ENCODE measurements around the gene ZFX. TPM values are rescaled to one million over a fixed set of nuclear protein-coding genes. Genes with fewer than 3 reads are reported as not detected.
A peak's percentile ranks its signal among the peaks of the same experiment; 100 is the strongest.

Gene ZFX
- total RNA-seq, 3 donors from 2014 or later, result 32.7 to 65.1 (median 41.7) TPM

DNA sequence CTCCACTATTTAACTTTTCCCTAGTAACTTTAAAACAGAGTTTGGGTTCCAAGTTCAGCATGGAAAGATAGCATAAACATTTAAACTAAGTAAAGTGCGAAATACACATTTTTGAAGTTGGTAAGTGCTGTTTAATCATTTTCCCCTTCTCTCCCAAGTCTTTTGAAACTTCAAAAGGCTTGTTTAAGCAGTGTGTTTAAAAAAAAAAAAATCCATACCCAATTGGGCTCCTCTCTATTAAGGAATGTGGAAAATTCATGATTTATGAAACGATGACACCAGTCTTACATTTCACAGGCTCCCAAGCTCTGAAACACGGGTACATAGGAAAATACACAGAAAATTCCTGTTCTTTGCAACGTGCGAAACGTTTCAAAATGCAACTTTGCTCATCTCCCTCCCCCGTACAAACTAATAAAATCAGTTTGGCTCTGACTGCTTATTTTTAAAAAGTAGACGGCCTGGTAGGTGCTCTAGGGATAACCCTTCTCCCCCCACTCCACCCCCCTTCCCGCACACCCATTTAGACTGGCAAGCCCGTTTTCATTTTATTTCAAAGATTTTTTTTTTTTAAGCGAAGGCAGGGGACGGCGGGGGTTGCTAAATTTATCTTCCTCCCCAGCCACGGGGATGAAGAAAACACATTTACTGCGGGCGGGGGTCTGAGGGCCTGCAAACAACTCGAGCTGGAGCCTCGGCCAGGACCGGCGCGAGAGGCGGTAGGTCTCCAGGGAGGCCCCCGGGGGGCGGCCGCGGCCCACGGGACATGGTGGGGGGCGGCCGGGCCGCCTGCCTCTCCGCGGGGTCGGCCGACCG lies 786 bp upstream of the ZFX start:
- intact Hi-C loops (cut with DNase I, micrococcal nuclease), result no loop called here
- H3K4me3 ChIP-seq, result peak overlapping the region; percentile 42
- peaks cover 5% of the 10 kb centered on the region for H3K4me1 ChIP-seq (ENCODE audit: low read depth)
- no peak for ATAC-seq
- H3K36me3 ChIP-seq (ENCODE audit: low read depth), result no peaks in the 10 kb centered on the region
- TF ChIP-seq CTCF (IDR thresholded peaks at IDR 0.05), result no peak
- no peak for DNase-seq
- no peaks in the 10 kb centered on the region for H3K9me3 ChIP-seq

DNA sequence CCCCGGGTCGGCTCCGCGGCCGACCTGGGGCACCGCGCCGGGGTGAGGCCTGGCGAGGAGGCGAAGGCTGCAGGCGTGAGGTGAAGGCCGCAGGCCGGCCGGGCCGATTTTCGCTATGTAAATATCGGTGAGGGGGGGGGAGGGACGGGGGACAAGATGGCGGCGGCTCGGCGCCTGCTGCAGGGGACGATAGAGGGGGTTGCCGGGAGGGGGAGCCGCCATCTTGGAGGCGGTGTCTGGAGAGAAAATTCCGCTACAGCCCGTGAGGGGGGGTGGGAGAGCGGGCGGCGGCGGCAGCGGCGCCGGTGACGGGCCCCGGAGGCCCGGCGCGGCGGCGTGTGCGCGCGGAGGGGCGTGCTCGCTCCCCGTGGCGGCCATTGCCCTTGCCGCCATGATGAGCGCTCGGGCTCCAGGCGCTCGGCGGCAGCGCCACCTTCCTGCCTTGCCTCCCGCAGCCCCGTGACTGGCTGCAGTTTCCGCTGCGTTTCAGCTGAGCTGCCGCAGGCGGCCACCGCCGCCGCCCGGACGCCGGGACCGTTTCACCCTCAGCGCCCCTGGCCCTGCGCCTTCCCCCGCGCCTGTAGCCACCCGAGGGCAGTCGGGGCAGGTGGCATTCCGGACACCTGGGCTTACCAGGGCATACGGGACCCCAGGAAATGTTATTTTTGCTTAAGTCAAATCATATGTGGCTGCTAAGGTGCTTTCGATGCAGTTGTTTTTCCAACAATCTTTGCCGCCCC lies 692 bp downstream of the ZFX start:
- H3K4me3 ChIP-seq, result peak overlapping the region; percentile 42
- H3K9me3 ChIP-seq, result no peaks in the 10 kb centered on the region
- DNase-seq, result peak; percentile 83 to 95 (median 87)
- intact Hi-C loops (cut with DNase I, micrococcal nuclease), result no loop called here
- no peak for TF ChIP-seq CTCF (IDR thresholded peaks at IDR 0.05)
- peaks cover 5% of the 10 kb centered on the region for H3K4me1 ChIP-seq (ENCODE audit: low read depth)
- H3K36me3 ChIP-seq (ENCODE audit: low read depth), result no peaks in the 10 kb centered on the region
- ATAC-seq, result peak; percentile 89

- ATAC-seq, result no peak
These were observed 1.4 kb downstream of the ZFX start for GRCh38 chrX:24150898-24151297.

DNA sequence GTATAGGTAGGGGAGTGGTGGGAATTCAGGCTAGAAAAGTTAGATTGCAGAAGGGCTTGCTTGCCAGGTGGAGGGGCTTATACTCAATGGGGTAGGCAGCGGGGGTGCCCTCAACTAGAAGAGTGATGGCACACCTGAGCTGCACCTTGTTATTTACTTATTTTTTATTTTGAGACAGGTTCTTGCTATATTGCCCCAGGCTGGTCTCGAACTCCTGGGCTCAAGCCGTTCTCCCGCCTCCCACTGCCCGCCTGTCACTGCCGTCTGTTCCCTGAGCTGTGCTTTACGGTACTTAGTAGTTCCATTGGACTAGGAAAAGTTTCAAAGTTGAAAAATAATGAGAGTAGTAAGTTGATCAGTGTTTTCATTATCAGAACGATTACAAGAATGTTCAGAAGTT lies 2.0 kb downstream of the ZFX start:
- no peak for TF ChIP-seq CTCF (IDR thresholded peaks at IDR 0.05)
- no peak for DNase-seq
- no peaks in the 10 kb centered on the region for H3K36me3 ChIP-seq (ENCODE audit: low read depth)
- peaks cover under 1% of the 10 kb centered on the region for H3K4me1 ChIP-seq (ENCODE audit: low read depth)
- no peak for ATAC-seq
- no peaks in the 10 kb centered on the region for H3K9me3 ChIP-seq
- no peak overlapping the region for H3K4me3 ChIP-seq
- intact Hi-C loops (cut with DNase I, micrococcal nuclease), result no loop called here

More at GRCh38 chrX:24150898-24151297, 1.4 kb downstream of the ZFX start:
- no peak for DNase-seq
- intact Hi-C loops (cut with DNase I, micrococcal nuclease), result no loop called here
- no peak for TF ChIP-seq CTCF (IDR thresholded peaks at IDR 0.05)
- Histone ChIP-seq H3K4me1 (ENCODE audit: low read depth) (peaks cover 5% of the 10 kb centered on the region), H3K4me3 (peak overlapping the region; percentile 42), H3K36me3 (ENCODE audit: low read depth) (no peaks in the 10 kb centered on the region), H3K9me3 (no peaks in the 10 kb centered on the region)

DNA sequence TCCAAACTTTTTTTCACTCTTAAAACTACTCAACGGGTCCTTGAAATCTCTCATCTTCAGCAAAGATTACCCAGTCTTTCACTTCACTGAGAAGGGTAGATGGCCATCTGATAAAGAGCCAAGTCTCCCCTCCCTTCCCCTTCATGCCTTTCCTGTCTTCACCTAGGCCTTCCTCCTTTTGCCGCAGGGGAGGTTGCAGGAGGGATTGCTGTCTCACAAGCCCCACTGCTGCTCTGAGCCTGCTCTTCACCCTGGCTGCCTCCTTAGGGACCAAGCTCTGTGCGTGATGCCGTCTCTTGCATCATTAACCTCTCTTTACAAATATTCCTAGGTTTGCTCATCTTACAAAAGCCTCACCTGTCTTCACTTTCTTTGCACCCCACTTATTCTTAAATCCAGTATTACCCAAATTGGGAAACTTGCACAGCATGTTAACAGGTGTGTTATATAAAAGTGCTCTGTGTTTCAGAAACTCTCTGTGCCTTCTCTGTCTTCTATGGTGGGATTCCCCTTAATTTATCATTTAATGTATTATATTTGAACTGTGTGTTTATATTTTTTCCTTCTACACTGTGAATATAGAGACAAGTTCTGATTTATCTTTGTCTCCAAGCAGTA lies 3.8 kb downstream of the ZFX start:
- no peaks in the 10 kb centered on the region for H3K9me3 ChIP-seq
- H3K4me3 ChIP-seq, result no peak overlapping the region
- no peak for TF ChIP-seq CTCF (IDR thresholded peaks at IDR 0.05)

More for the DNA sequence above, 3.8 kb downstream of the ZFX start:
- DNase-seq (no peak), ATAC-seq (no peak)
- intact Hi-C loops (cut with DNase I, micrococcal nuclease), result no loop called here
- no peaks in the 10 kb centered on the region for H3K36me3 ChIP-seq (ENCODE audit: low read depth)
- H3K4me1 ChIP-seq (ENCODE audit: low read depth), result no peaks in the 10 kb centered on the region
